H1 (cell line): ENCODE data around the gene KDR. TPM values are rescaled to one million over a fixed set of nuclear protein-coding genes. Genes with fewer than 3 reads are reported as not detected.

Experiments used
- CTCF ChIA-PET: fragments of 300-600 bp; sonication (Branson Sonifier 250); formaldehyde crosslinking; loops from one replicate; lab custom pipeline; 2021; ENCODE audit not compliant: partially characterized antibody; lab: Charles Lee
- POLR2A ChIA-PET: fragments of 300-600 bp; sonication (Branson Sonifier 250); formaldehyde crosslinking; loops from one replicate; lab custom pipeline; 2021; ENCODE audit warnings: inconsistent platforms; ENCODE audit not compliant: partially characterized antibody; lab: Charles Lee
- DNase-seq, 2 experiments: peaks; one replicate each; pipeline versions ENCODE4 v3.0.0 to v3.0.0-alpha.2; 2010 to 2022; ENCODE audit warnings: low spot score in 2 of 2, low read depth in 1 of 2, mixed read lengths in 1 of 2
- FAIRE-seq: peaks from 2 replicates; lab custom pipeline; 2011; peaks lifted over from hg19 to GRCh38; lab: Jason Lieb, UNC
- H2AFZ ChIP-seq: 2 replicates; pipeline ENCODE4 v1.8.1; 2012; ENCODE audit warnings: low read length, inconsistent platforms
- H2AK5ac ChIP-seq: 2 replicates; pipeline ENCODE4 v1.6.1; 2013; ENCODE audit warnings: low read depth, low read length
- H2BK120ac ChIP-seq: replicated peaks from 2 replicates; pipeline ENCODE3; 2013; ENCODE audit warnings: low read depth, low read length, inconsistent platforms
- H2BK12ac ChIP-seq: 2 replicates; pipeline ENCODE4 v1.6.1; 2013; ENCODE audit warnings: low read depth, low read length
- H2BK15ac ChIP-seq: 2 replicates; pipeline ENCODE4 v1.6.1; 2013; ENCODE audit warnings: low read length
- H2BK20ac ChIP-seq: 2 replicates; pipeline ENCODE4 v1.6.1; 2013; ENCODE audit warnings: low read length
- H2BK5ac ChIP-seq: 2 replicates; pipeline ENCODE4 v1.6.1; 2013; ENCODE audit warnings: low read depth, low read length
- H3K14ac ChIP-seq: 2 replicates; pipeline ENCODE4 v1.6.1; 2013; ENCODE audit warnings: inconsistent platforms; ENCODE audit not compliant: insufficient read length
- H3K18ac ChIP-seq: 2 replicates; pipeline ENCODE4 v1.6.1; 2013; ENCODE audit warnings: low read length; ENCODE audit errors: extremely low read depth
- H3K23ac ChIP-seq: 2 replicates; pipeline ENCODE4 v1.6.1; 2013; ENCODE audit warnings: inconsistent platforms; ENCODE audit not compliant: insufficient read length
- H3K23me2 ChIP-seq: 2 replicates; pipeline ENCODE4 v1.6.1; 2013; ENCODE audit warnings: low read depth, low read length
- H3K27ac ChIP-seq: 2 replicates; pipeline ENCODE4 v1.6.1; 2011; ENCODE audit warnings: low read depth, low read length, inconsistent platforms
- H3K27me3 ChIP-seq, 4 experiments: replicated peaks in 1 of 4; 1 replicate in 1 of 4; 2 replicates in 3 of 4; pipeline versions ENCODE4 v1.6.1 to v1.8.1; 2011 to 2013; ENCODE audit warnings: low read length in 3 of 4, mild to moderate bottlenecking in 3 of 4, inconsistent platforms in 2 of 4, mixed read lengths in 2 of 4, moderate library complexity in 1 of 4; ENCODE audit not compliant: control insufficient read depth in 3 of 4, insufficient read depth in 3 of 4; ENCODE audit errors: extremely low read depth in 1 of 4
- H3K36me3 ChIP-seq, 4 experiments: 2 replicates each; pipeline versions ENCODE4 v1.6.1 to v1.8.1; 2011 to 2013; ENCODE audit warnings: mild to moderate bottlenecking in 4 of 4, low read length in 3 of 4, moderate library complexity in 2 of 4, control low read depth in 1 of 4, inconsistent platforms in 1 of 4; ENCODE audit not compliant: insufficient read depth in 4 of 4, control insufficient read depth in 2 of 4
- H3K4ac ChIP-seq: replicated peaks from 2 replicates; pipeline ENCODE3; 2013; ENCODE audit warnings: low read length, low read depth, mixed read lengths, inconsistent platforms; ENCODE audit not compliant: insufficient read length
- H3K4me1 ChIP-seq, 4 experiments: replicated peaks in 1 of 4; 1 replicate in 1 of 4; 2 replicates in 3 of 4; pipeline versions ENCODE4 v1.6.1 to v1.8.1; 2011 to 2013; ENCODE audit warnings: low read length in 3 of 4, inconsistent platforms in 2 of 4, mixed read lengths in 1 of 4; ENCODE audit not compliant: insufficient read depth in 4 of 4, control insufficient read depth in 3 of 4
- H3K4me2 ChIP-seq, 2 experiments: 2 replicates each; pipeline versions ENCODE4 v1.6.1 to v1.8.1; 2011 to 2013; ENCODE audit warnings: low read depth in 2 of 2, low read length in 2 of 2, control low read depth in 1 of 2, inconsistent platforms in 1 of 2, mild to moderate bottlenecking in 1 of 2; ENCODE audit not compliant: insufficient read depth in 1 of 2
- H3K4me3 ChIP-seq, 4 experiments: fragments of 200-600, 300-600 bp in 1 of 4; sonication (generic), shearing (Covaris generic), sonication (Bioruptor Twin) in 1 of 4; 2 replicates each; pipeline versions ENCODE4 v1.5.1 to v1.8.1; 2011 to 2016; ENCODE audit warnings: low read length in 4 of 4, low read depth in 3 of 4, control low read depth in 2 of 4, inconsistent platforms in 2 of 4, mild to moderate bottlenecking in 2 of 4, mixed read lengths in 1 of 4, moderate library complexity in 1 of 4; ENCODE audit not compliant: insufficient read depth in 2 of 4; ENCODE audit errors: extremely low read depth in 1 of 4
- H3K56ac ChIP-seq: replicated peaks from 2 replicates; pipeline ENCODE3; 2013; ENCODE audit warnings: low read depth, mild to moderate bottlenecking, mixed read lengths, low read length, inconsistent platforms; ENCODE audit not compliant: insufficient read length
- H3K79me1 ChIP-seq: 2 replicates; pipeline ENCODE4 v1.6.1; 2013; ENCODE audit warnings: low read depth, low read length, control low read depth
- H3K79me2 ChIP-seq, 2 experiments: 2 replicates each; pipeline versions ENCODE4 v1.6.1 to v1.8.1; 2012 to 2013; ENCODE audit warnings: low read length in 2 of 2, mild to moderate bottlenecking in 2 of 2, inconsistent platforms in 1 of 2; ENCODE audit not compliant: insufficient read depth in 2 of 2, control insufficient read depth in 1 of 2
- H3K9ac ChIP-seq, 4 experiments: replicated peaks in 1 of 4; 1 replicate in 1 of 4; 2 replicates in 3 of 4; pipeline versions ENCODE4 v1.6.1 to v1.8.1; 2011 to 2013; ENCODE audit warnings: low read depth in 3 of 4, low read length in 3 of 4, control low read depth in 2 of 4, mild to moderate bottlenecking in 2 of 4, moderate library complexity in 2 of 4, inconsistent platforms in 1 of 4; ENCODE audit errors: extremely low read depth in 1 of 4
- H3K9me3 ChIP-seq, 2 experiments: 2 replicates each; pipeline versions ENCODE4 v1.6.1 to v1.8.1; 2012 to 2013; ENCODE audit warnings: mild to moderate bottlenecking in 2 of 2, moderate library complexity in 2 of 2, control low read depth in 1 of 2, inconsistent platforms in 1 of 2, low read depth in 1 of 2, low read length in 1 of 2, mixed read lengths in 1 of 2; ENCODE audit not compliant: insufficient read depth in 2 of 2
- H4K20me1 ChIP-seq, 2 experiments: replicated peaks in 1 of 2; 2 replicates each; pipeline versions ENCODE3 to v1.8.1; 2011 to 2013; ENCODE audit warnings: inconsistent platforms in 2 of 2, low read length in 2 of 2, mild to moderate bottlenecking in 1 of 2; ENCODE audit not compliant: insufficient read depth in 2 of 2, control insufficient read depth in 1 of 2
- H4K5ac ChIP-seq: 2 replicates; pipeline ENCODE4 v1.6.1; 2013; ENCODE audit warnings: low read length, low read depth, mixed read lengths, inconsistent platforms; ENCODE audit not compliant: insufficient read length
- H4K8ac ChIP-seq: 2 replicates; pipeline ENCODE4 v1.8.0; 2013; ENCODE audit warnings: mild to moderate bottlenecking, moderate library complexity, low read length, inconsistent platforms; ENCODE audit not compliant: insufficient read depth; ENCODE audit errors: extremely low read depth
- H4K91ac ChIP-seq: replicated peaks from 2 replicates; pipeline ENCODE3; 2013; ENCODE audit warnings: low read length, mixed read lengths, inconsistent platforms; ENCODE audit not compliant: insufficient read length
- ATF3 ChIP-seq: IDR thresholded peaks from 2 replicates; pipeline ENCODE4 v1.6.1; 2011; ENCODE audit warnings: low read depth, mild to moderate bottlenecking, low read length; ENCODE audit not compliant: insufficient read depth
- BACH1 ChIP-seq: IDR thresholded peaks from 2 replicates; pipeline ENCODE4 v1.6.1; 2012; ENCODE audit warnings: low read length, improper control_type of control experiment
- CHD1 ChIP-seq: IDR thresholded peaks from 2 replicates; pipeline ENCODE4 v1.6.1; 2012; ENCODE audit warnings: low read depth, low read length, improper control_type of control experiment
- CREB1 ChIP-seq: IDR thresholded peaks from 2 replicates; pipeline ENCODE4 v1.6.1; 2012; ENCODE audit warnings: inconsistent platforms
- KDM4A ChIP-seq: IDR thresholded peaks from one replicate; pipeline ENCODE4 v1.7.1; 2012; ENCODE audit warnings: low read depth, mild to moderate bottlenecking, moderate library complexity, low read length, inconsistent platforms; ENCODE audit not compliant: severe bottlenecking
- RAD21 ChIP-seq, 2 experiments: IDR thresholded peaks in 1 of 2; conservative IDR thresholded peaks in 1 of 2; 2 replicates each; pipeline ENCODE4 v1.6.1; 2011; ENCODE audit warnings: low read depth in 2 of 2, low read length in 2 of 2, improper control_type of control experiment in 1 of 2, inconsistent platforms in 1 of 2, mild to moderate bottlenecking in 1 of 2, moderate library complexity in 1 of 2
- RBBP5 ChIP-seq: IDR thresholded peaks from 2 replicates; pipeline ENCODE4 v1.7.1; 2012; ENCODE audit warnings: low read depth, mild to moderate bottlenecking, inconsistent platforms, low read length, moderate library complexity, borderline replicate concordance
- RXRA ChIP-seq: IDR thresholded peaks from 2 replicates; pipeline ENCODE4 v1.6.1; 2011; ENCODE audit warnings: low read depth, mild to moderate bottlenecking, low read length, moderate library complexity; ENCODE audit not compliant: insufficient read depth
- SIX5 ChIP-seq: IDR thresholded peaks from 2 replicates; pipeline ENCODE4 v1.6.1; 2011; ENCODE audit warnings: mild to moderate bottlenecking, low read depth, low read length
- SP4 ChIP-seq: IDR thresholded peaks from 2 replicates; pipeline ENCODE4 v1.6.1; 2012; ENCODE audit warnings: low read length, inconsistent platforms
- SUZ12 ChIP-seq: fragments of 200-600 bp; sonication (generic); IDR thresholded peaks from 2 replicates; pipeline ENCODE4 v1.6.1; 2012; ENCODE audit warnings: mild to moderate bottlenecking, inconsistent platforms, low read length, moderate library complexity, mixed read lengths
- TAF7 ChIP-seq: optimal IDR thresholded peaks from 2 replicates; pipeline ENCODE3; 2011; ENCODE audit warnings: low read depth, mild to moderate bottlenecking, inconsistent platforms, low read length, moderate library complexity, borderline replicate concordance
- YY1 ChIP-seq: IDR thresholded peaks from 2 replicates; pipeline ENCODE4 v1.6.1; 2011; ENCODE audit warnings: low read depth, mild to moderate bottlenecking, low read length
- WGBS, 2 experiments: shearing (Covaris generic) in 1 of 2; methylation state at CpG; one replicate each; pipeline versions ENCODE4 v1.1.6 to v1.1.7; 2013 to 2015; ENCODE audit warnings: low lambda C conversion rate in 2 of 2, mixed read lengths in 2 of 2, inconsistent platforms in 1 of 2, low coverage in 1 of 2, missing lambda C conversion rate in 1 of 2; ENCODE audit not compliant: insufficient replicate concordance in 2 of 2, insufficient coverage in 1 of 2, insufficient read length in 1 of 2; ENCODE audit errors: extremely low coverage in 1 of 2, missing lambda C conversion rate in 1 of 2; 5-methylcytosine and 5-hydroxymethylcytosine counted together
- polyA plus RNA-seq, 7 experiments: library from polyadenylated mRNA; depleted of rRNA in 3 of 7; stranded (reverse) in 5 of 7; unstranded in 2 of 7; fragments of >200 nt in 5 of 7; fragments of 200-250 nt in 2 of 7; gene quantifications; 1 replicate in 5 of 7; 2 replicates in 1 of 7; 4 replicates in 1 of 7; pipeline versions ENCODE4 v1.2.1 to v1.2.3, GENCODE V29; 2011 to 2013; ENCODE audit warnings: missing spikeins in 2 of 7, mixed read lengths in 2 of 7
- total RNA-seq: library from RNA; stranded (reverse); fragmentation: NEBNext Ultra II Directional; extraction: Animal tissue kit (Norgen Biotek cat#: 25700); gene quantifications from 2 replicates; pipeline ENCODE4 v1.2.1, GENCODE V29; 2021

Gene KDR
- total and polyA plus RNA-seq, 2 of the 8 experiments (the other 6 are each of a cell fraction or from before 2014, with no cell fraction given), result 69.3 to 106 TPM

- POLR2A ChIA-PET, result no interaction called here
- WGBS, 2 experiments, result 84% methylated on average over 5 of the region's 5 CpGs; no CpG with 5 or more reads in 1 of the 2 experiments
Measured at GRCh38 chr4:55032179-55032578, 93.2 kb downstream of the KDR start.

More at GRCh38 chr4:55032179-55032578, 93.2 kb downstream of the KDR start:
- no peak overlapping the region for H2BK12ac ChIP-seq
- H3K18ac ChIP-seq, result no peak overlapping the region
- DNase-seq (no peak), FAIRE-seq (no peak)
- H2AFZ ChIP-seq, result 0 out of 2 replicates have a peak overlapping the region, but pooled peaks have one; percentile 50
- no peak overlapping the region for H3K4me2 ChIP-seq
- no peak overlapping the region for H4K91ac ChIP-seq
- no peaks in the 10 kb centered on the region; a peak in 1 of 7 replicates for H3K27me3 ChIP-seq
- H3K4me1 ChIP-seq, result peaks cover 0 to 5% (median 2%) of the 10 kb centered on the region in 4 experiments; a peak in 5 of 7 replicates
- H3K36me3 ChIP-seq, result no peaks in the 10 kb centered on the region; a peak in 1 of 8 replicates
- no peak overlapping the region for H2BK15ac ChIP-seq
- no peak overlapping the region for H4K8ac ChIP-seq
- no peak overlapping the region for H3K9ac ChIP-seq
- no peaks in the 10 kb centered on the region for H3K79me2 ChIP-seq
- no peaks in the 10 kb centered on the region for H4K20me1 ChIP-seq
- H2BK5ac ChIP-seq, result no peak overlapping the region
- no peak overlapping the region for H3K56ac ChIP-seq
- H3K27ac ChIP-seq, result no peak overlapping the region
- no peak overlapping the region for H3K23ac ChIP-seq
- no peak overlapping the region for H2AK5ac ChIP-seq
- no peaks in the 10 kb centered on the region for H3K79me1 ChIP-seq
- no peak overlapping the region for H3K4me3 ChIP-seq
- H3K23me2 ChIP-seq, result no peaks in the 10 kb centered on the region
- no peak overlapping the region for H2BK20ac ChIP-seq
- H4K5ac ChIP-seq, result no peak overlapping the region
- CTCF ChIA-PET, result interaction anchor here (0.9 to 1.6 kb wide), 3 partner anchors 23 to 154 kb away, joined by 3 to 4 read pairs (median 3); no protein-coding TSS in a partner anchor
- no peak for TF ChIP-seq KDM4A
- no peak for TF ChIP-seq SP4
- no peak for TF ChIP-seq RXRA
- no peak for TF ChIP-seq YY1
- TF ChIP-seq CREB1, result no peak
- TF ChIP-seq TAF7, result no peak
- no peak for TF ChIP-seq SIX5
- TF ChIP-seq RBBP5, result no peak
- no peak for TF ChIP-seq RAD21 (IDR thresholded peaks at IDR 0.05 in 1 of 2, conservative IDR thresholded peaks at IDR 0.05 in 1 of 2; ENCODE audit: low read depth in 2 of 2, low read length in 2 of 2)
- TF ChIP-seq SUZ12, result no peak
- TF ChIP-seq BACH1, result no peak
- no peak for TF ChIP-seq ATF3
- no peak for TF ChIP-seq CHD1
- TF ChIP-seq, all 59 proteins: peak for 0
- H3K9me3 ChIP-seq, result no peaks in the 10 kb centered on the region
- no peak overlapping the region for H3K4ac ChIP-seq
- no peak overlapping the region for H2BK120ac ChIP-seq
- H3K14ac ChIP-seq, result no peak overlapping the region
